GM12878 (cell line): ENCODE measurements around the gene ADGRL3. TPM values are rescaled to one million over a fixed set of nuclear protein-coding genes. Genes with fewer than 3 reads are reported as not detected.

ENCODE experiments used
- ATAC-seq: fragments of 200-7000 bp; cut with Tn5 transposase; 3 replicates; pipeline ENCODE4 v1.9.1; 2020; ENCODE audit warnings: mild to moderate bottlenecking, moderate library complexity
- BruUV-seq: library from RNA; stranded (reverse); fragments of 400-500 nt; replicated peaks from 2 replicates; lab custom pipeline; 2021; lab: Mats Ljungman, UMichigan
- CTCF ChIA-PET: fragments of 300-600 bp; sonication (Branson Sonifier 250); formaldehyde crosslinking; extraction: SDS; loops from one replicate; lab custom pipeline; 2021; ENCODE audit warnings: inconsistent platforms; lab: Yijun Ruan, JAX
- POLR2A ChIA-PET: fragments of 350-600 bp; formaldehyde crosslinking; extraction: SDS; loops from one replicate; lab custom pipeline; 2021; ENCODE audit warnings: inconsistent platforms; lab: Charles Lee
- RAD21 ChIA-PET: fragments of 300-600 bp; sonication (Branson Sonifier 250); formaldehyde crosslinking; loops from one replicate; lab custom pipeline; 2023; ENCODE audit warnings: antibody characterized with exemption; ENCODE audit not compliant: unreplicated experiment; lab: Charles Lee
- SMC1A ChIA-PET: fragments of 300-600 bp; sonication (Branson Sonifier 250); formaldehyde crosslinking; loops from one replicate; lab custom pipeline; 2023; ENCODE audit not compliant: unreplicated experiment, uncharacterized antibody; lab: Charles Lee
- DNase-seq: peaks from one replicate; pipeline ENCODE4 v3.0.0-alpha.2; 2011; ENCODE audit warnings: low read depth, low spot score
- FAIRE-seq: peaks from 3 replicates; lab custom pipeline; 2011; peaks lifted over from hg19 to GRCh38; lab: Jason Lieb, UNC
- H2AFZ ChIP-seq: 2 replicates; pipeline ENCODE4 v1.6.0; 2011; ENCODE audit warnings: low read depth, low read length, control low read depth; ENCODE audit not compliant: control insufficient read depth
- H3K27ac ChIP-seq: 2 replicates; pipeline ENCODE4 v1.5.1; 2011; ENCODE audit warnings: control low read depth; ENCODE audit not compliant: control insufficient read depth, insufficient read depth
- H3K27me3 ChIP-seq, 2 experiments: replicated peaks in 1 of 2; 2 replicates each; pipeline versions ENCODE4 v1.6.0 to v1.6.1; 2011; ENCODE audit warnings: low read length in 1 of 2; ENCODE audit not compliant: control insufficient read depth in 2 of 2, insufficient read depth in 2 of 2
- H3K36me3 ChIP-seq, 2 experiments: 2 replicates each; pipeline ENCODE4 v1.5.1; 2011; ENCODE audit warnings: low read length in 1 of 2; ENCODE audit not compliant: control insufficient read depth in 2 of 2, insufficient read depth in 2 of 2
- H3K4me1 ChIP-seq: 2 replicates; pipeline ENCODE4 v1.6.1; 2011; ENCODE audit warnings: mild to moderate bottlenecking, low read length, moderate library complexity, mixed read lengths; ENCODE audit not compliant: control insufficient read depth, insufficient read depth
- H3K4me2 ChIP-seq: 2 replicates; pipeline ENCODE4 v1.6.0; 2011; ENCODE audit warnings: control low read depth; ENCODE audit not compliant: control insufficient read depth, insufficient read depth
- H3K4me3 ChIP-seq: fragments of 200-600 bp; sonication (generic); 2 replicates; pipeline ENCODE4 v1.5.1; 2016
- H3K79me2 ChIP-seq: 2 replicates; pipeline ENCODE4 v1.6.0; 2011; ENCODE audit warnings: low read length; ENCODE audit not compliant: control insufficient read depth, insufficient read depth
- H3K9ac ChIP-seq: 2 replicates; pipeline ENCODE4 v1.8.0; 2011; ENCODE audit warnings: low read length, control low read depth, mixed read lengths; ENCODE audit not compliant: control insufficient read depth, insufficient read depth
- H3K9me3 ChIP-seq: replicated peaks from 3 replicates; pipeline ENCODE4 v1.5.1; 2011; ENCODE audit warnings: mild to moderate bottlenecking, low read length; ENCODE audit not compliant: control insufficient read depth, insufficient read depth
- H4K20me1 ChIP-seq: 2 replicates; pipeline ENCODE4 v1.6.0; 2011; ENCODE audit not compliant: control insufficient read depth, insufficient read depth
- MEF2B ChIP-seq: fragments of 450-650 bp; IDR thresholded peaks from 2 replicates; pipeline ENCODE4 v1.6.1; 2018; ENCODE audit warnings: mild to moderate bottlenecking, moderate library complexity; ENCODE audit not compliant: partially characterized antibody, poor library complexity, severe bottlenecking
- SMC3 ChIP-seq: IDR thresholded peaks from 2 replicates; pipeline ENCODE4 v1.6.1; 2011; ENCODE audit warnings: low read length, improper control_type of control experiment, borderline replicate concordance
- SUPT20H ChIP-seq: IDR thresholded peaks from 2 replicates; pipeline ENCODE4 v1.6.1; 2011; ENCODE audit warnings: low read depth, mild to moderate bottlenecking, low read length, moderate library complexity, borderline replicate concordance; ENCODE audit not compliant: control insufficient read depth
- YBX1 ChIP-seq: fragments of 450-650 bp; IDR thresholded peaks from 2 replicates; pipeline ENCODE4 v1.6.1; 2016; ENCODE audit warnings: antibody characterized with exemption
- ZNF274 ChIP-seq: IDR thresholded peaks from one replicate; pipeline ENCODE4 v1.8.0; 2011; ENCODE audit not compliant: insufficient read length, insufficient read depth
- WGBS: methylation state at CpG from one replicate; pipeline ENCODE4 v1.1.6; 2016; ENCODE audit warnings: low lambda C conversion rate; ENCODE audit not compliant: insufficient replicate concordance, insufficient coverage; ENCODE audit errors: missing lambda C conversion rate; 5-methylcytosine and 5-hydroxymethylcytosine counted together
- in situ Hi-C: fragments of 300-500 bp; cut with MboI; formaldehyde crosslinking; loops from 9 replicates; pipeline ENCODE4 v1.14.3; 2018; ENCODE audit warnings: mixed read lengths
- intact Hi-C: fragments of 100-400 bp; cut with micrococcal nuclease; formaldehyde crosslinking; loops from one replicate; pipeline ENCODE4 v1.14.2; 2022; ENCODE audit not compliant: unreplicated experiment
- polyA plus RNA-seq, 11 experiments: library from polyadenylated mRNA; depleted of rRNA in 4 of 11; unstranded in 6 of 11; stranded (reverse) in 5 of 11; fragments of >200 nt; fragmentation: Nextera tagmentation in 4 of 11; fragmentation: Illumina TruSeq in 1 of 11; extraction: Ambion mirVana in 4 of 11; extraction: Trizol in 1 of 11; gene quantifications; 1 replicate in 1 of 11; 2 replicates in 10 of 11; pipeline versions ENCODE4 v1.2.1 to v1.2.3, GENCODE V29; 2011 to 2016; ENCODE audit warnings: inconsistent platforms in 2 of 11, missing spikeins in 2 of 11, low read depth in 1 of 11
- total RNA-seq, 4 experiments: library from RNA; depleted of rRNA in 3 of 4; stranded (reverse); fragments of >200 nt in 3 of 4; fragmentation: Illumina TruSeq in 1 of 4; extraction: Trizol in 1 of 4; gene quantifications; 2 replicates each; pipeline versions ENCODE4 v1.2.1 to v1.2.3, GENCODE V29; 2013 to 2021

ADGRL3 gene
- total and polyA plus RNA-seq, 10 of the 15 experiments (the other 5 are each of a cell fraction or from before 2014, with no cell fraction given) = 1.1 TPM; not detected in 9

DNA sequence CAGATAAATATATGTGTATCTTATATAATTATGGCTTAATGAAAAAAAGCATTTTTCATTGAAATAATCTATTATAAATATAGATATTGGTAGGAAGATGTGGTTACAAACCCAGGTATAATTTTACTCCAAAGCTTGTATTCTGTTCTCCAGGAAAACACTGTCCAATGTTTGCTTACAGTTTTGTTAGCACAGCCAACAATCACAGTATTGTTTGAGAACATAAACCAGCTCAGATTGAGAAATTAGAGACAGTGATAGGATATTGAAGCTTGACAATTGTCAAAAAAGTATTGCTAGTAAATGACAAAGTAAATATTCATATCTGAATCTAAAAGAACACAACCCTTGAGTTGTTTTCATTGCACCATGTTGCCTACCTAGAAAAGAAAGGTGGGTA lies 228.8 kb downstream of the ADGRL3 start (continued):
- TF ChIP-seq MEF2B = no peak

DNA sequence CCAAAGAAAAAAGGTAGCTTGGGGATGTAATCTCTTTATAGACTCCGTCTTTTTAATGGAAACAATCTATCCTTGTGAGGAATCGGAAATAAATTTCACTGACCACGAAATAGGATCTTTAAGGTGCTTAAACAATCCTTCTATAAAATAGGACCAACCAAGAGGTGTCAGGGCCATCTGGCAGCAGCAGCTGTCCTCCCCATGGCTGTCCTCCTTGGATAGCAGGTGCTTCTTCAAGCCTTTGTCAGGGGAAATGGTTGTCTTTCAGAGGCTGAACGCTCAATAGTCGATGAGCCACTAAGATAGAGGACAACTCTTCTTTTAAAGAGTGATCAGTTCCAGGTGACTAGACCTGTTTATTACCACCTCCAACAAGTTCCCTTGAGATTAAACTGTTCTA lies 231.0 kb downstream of the ADGRL3 start:
- no peaks in the 10 kb centered on the region for H3K36me3 ChIP-seq
- no peak overlapping the region for H3K9ac ChIP-seq
- CTCF ChIA-PET = no interaction called here
- ATAC-seq (no peak), FAIRE-seq (no peak), DNase-seq (no peak)
- H3K4me1 ChIP-seq = no peaks in the 10 kb centered on the region
- H3K4me3 ChIP-seq = no peak overlapping the region
- in situ Hi-C loops (no loop called here), intact Hi-C loops (no loop called here)
- TF ChIP-seq SUPT20H = no peak
- no peak for TF ChIP-seq YBX1
- no peak overlapping the region for H2AFZ ChIP-seq
- RAD21 ChIA-PET = no interaction called here
- H3K4me2 ChIP-seq = no peak overlapping the region
- H4K20me1 ChIP-seq = no peaks in the 10 kb centered on the region
- H3K27me3 ChIP-seq = no peaks in the 10 kb centered on the region
- POLR2A ChIA-PET = no interaction called here
- no peaks in the 10 kb centered on the region for H3K9me3 ChIP-seq
- SMC1A ChIA-PET = no interaction called here
- 8% methylated on average over 5 of the region's 5 CpGs for WGBS
- H3K27ac ChIP-seq = no peak overlapping the region
- no TSS peak for BruUV-seq
- no peaks in the 10 kb centered on the region for H3K79me2 ChIP-seq

DNA sequence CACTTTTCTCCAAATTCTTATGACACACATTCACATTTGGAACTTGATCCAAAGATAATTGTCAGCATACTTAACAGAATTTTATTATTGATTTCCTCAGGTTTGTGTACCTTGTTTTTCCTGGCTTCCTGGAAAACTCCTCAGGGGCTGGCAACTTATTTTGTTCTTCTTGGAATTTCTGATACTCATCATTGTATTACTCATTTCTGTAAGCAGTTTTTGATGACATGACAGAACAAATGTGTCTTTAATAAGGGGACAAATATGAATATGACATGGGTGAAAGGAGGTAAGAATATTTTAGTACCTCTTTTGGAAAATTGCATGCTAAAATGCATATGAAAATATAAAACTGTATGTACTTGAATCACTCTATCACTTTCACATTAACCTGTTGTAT lies 237.8 kb downstream of the ADGRL3 start:
- TF ChIP-seq ZNF274 (no peak), SMC3 (no peak)
- no peak overlapping the region for H2AFZ ChIP-seq
- H4K20me1 ChIP-seq = no peaks in the 10 kb centered on the region
- no peaks in the 10 kb centered on the region for H3K4me1 ChIP-seq
- ChIA-PET SMC1A (no interaction called here), POLR2A (no interaction called here), CTCF (no interaction called here), RAD21 (no interaction called here)
- no peak overlapping the region for H3K4me2 ChIP-seq
- H3K4me3 ChIP-seq = no peak overlapping the region
- intact Hi-C loops = no loop called here
- no TSS peak for BruUV-seq
- no peak overlapping the region for H3K27ac ChIP-seq
- ATAC-seq (no peak), FAIRE-seq (no peak), DNase-seq (no peak)
- H3K9me3 ChIP-seq = no peaks in the 10 kb centered on the region
- H3K9ac ChIP-seq = no peak overlapping the region
- no peaks in the 10 kb centered on the region for H3K36me3 ChIP-seq
- in situ Hi-C loops = no loop called here
- H3K27me3 ChIP-seq = no peaks in the 10 kb centered on the region
- no peaks in the 10 kb centered on the region for H3K79me2 ChIP-seq
